ENCODE measurements around the gene SLC2A10.

- TF ChIP-seq GATA3 (IDR thresholded peaks at IDR 0.05; ENCODE audit: low read depth, low read length) (no peak), GATA2 (IDR thresholded peaks at IDR 0.05; ENCODE audit: low read depth, low read length) (no peak)
Observed at GRCh38 chr20:46666818-46667515, 42.5 kb upstream of the SLC2A10 start.

Data from SH-SY5Y (cell line).